ENCODE results near the gene NPPC. TPM values are rescaled to one million over a fixed set of nuclear protein-coding genes. Genes with fewer than 3 reads are reported as not detected.
A peak's percentile ranks its signal among the peaks of the same experiment; 100 is the strongest.

NPPC gene, protein sequence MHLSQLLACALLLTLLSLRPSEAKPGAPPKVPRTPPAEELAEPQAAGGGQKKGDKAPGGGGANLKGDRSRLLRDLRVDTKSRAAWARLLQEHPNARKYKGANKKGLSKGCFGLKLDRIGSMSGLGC
- total RNA-seq (2013): not detected
- polyA plus RNA-seq (not detected), polyA minus RNA-seq (0.28 TPM in 1 of 2 replicates, not detected in the other), total RNA-seq (0 to 0.30 (median 0.06) reads per million in 11 experiments)

DNA sequence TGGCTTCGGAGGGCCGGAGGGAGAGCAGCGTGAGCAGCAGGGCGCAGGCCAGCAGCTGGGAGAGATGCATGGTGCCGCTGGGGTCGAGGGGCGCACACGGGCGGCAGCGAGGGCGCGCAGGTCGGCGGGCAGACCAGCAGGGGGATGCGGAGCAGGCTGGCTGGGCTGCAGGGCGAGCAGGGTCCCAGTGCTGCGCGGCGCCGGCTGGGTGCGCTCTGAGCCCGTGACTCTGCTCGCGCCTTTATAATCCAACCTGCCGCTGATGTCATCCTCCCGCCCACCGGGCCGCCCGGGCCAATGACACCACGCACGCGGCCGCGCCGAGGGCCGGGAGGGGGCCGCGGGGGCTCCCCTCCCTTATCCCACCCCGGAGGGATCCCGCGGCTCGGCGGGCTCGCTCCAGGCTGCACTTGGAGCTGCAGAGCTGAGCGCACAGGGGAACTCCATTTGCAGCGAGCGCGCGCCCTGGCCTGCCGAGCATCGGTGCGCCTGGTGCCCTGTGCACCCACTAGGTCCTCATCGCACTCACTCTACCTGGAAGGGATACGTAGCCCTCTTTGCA, at the start of gene NPPC:
NPPC (minus strand) TSS at position 217 of the 562 bp plus-strand sequence; CDS start at position 70, 147 bp downstream.
- H3K27me3 ChIP-seq (ENCODE audit: control insufficient read depth in 2 of 2, insufficient read depth in 2 of 2, low read length in 2 of 2): peaks cover 28 to 68% of the 10 kb centered on the region in 2 donors
- no peak within 1 kb of the TSS for H3K9ac ChIP-seq (ENCODE audit: insufficient read depth, low read length, poor library complexity, severe bottlenecking)
- peak within 1 kb of the TSS; percentile 65 for H2AFZ ChIP-seq (ENCODE audit: insufficient read depth, low read depth, low read length, poor library complexity, severe bottlenecking)
- H3K36me3 ChIP-seq (replicated peaks in 1 of 2; ENCODE audit: control insufficient read depth in 1 of 2, insufficient read depth in 2 of 2, low read length in 2 of 2): no peaks in the 10 kb centered on the region
- peaks cover 16 to 24% of the 10 kb centered on the region in 2 donors for H3K4me1 ChIP-seq (ENCODE audit: control insufficient read depth in 1 of 2, insufficient read depth in 2 of 2, low read length in 2 of 2)
- peaks cover 0 to 4% of the 10 kb centered on the region in 2 donors for H3K36me3 Mint-ChIP-seq
- peaks cover 0 to 12% (median 2%) of the 10 kb centered on the region in 7 donors for H3K9me3 Mint-ChIP-seq
- peaks cover 12% of the 10 kb centered on the region for H3K4me1 Mint-ChIP-seq
- DNase-seq: no peak
- no peaks in the 10 kb centered on the region for H4K20me1 ChIP-seq (ENCODE audit: insufficient read depth, low read length)
- H3K4me2 ChIP-seq (replicated peaks; ENCODE audit: extremely low read depth, low read length, poor library complexity, severe bottlenecking): peak within 1 kb of the TSS; percentile 70
- H3K9me3 ChIP-seq (replicated peaks in 1 of 2; ENCODE audit: control insufficient read depth in 1 of 2, insufficient read depth in 1 of 2, low read length in 2 of 2): peaks cover 0 to 18% of the 10 kb centered on the region in 2 donors
- peak within 1 kb of the TSS; percentile 59 to 86 for H3K4me3 Mint-ChIP-seq
- intact Hi-C loops (cut with micrococcal nuclease): loop anchor here (10.0 kb wide), 2 partner anchors 209 to 219 kb away; no protein-coding TSS in a partner anchor
- H3K27me3 Mint-ChIP-seq (ENCODE audit: low read depth in 3 of 3): peaks cover 52 to 79% (median 60%) of the 10 kb centered on the region in 3 donors
- H3K27ac Mint-ChIP-seq: no peak within 1 kb of the TSS
- H3K4me3 ChIP-seq (replicated peaks in 1 of 3; ENCODE audit: low read depth in 2 of 3, low read length in 3 of 3): peak within 1 kb of the TSS in 1 of 3 experiments; percentile 65
- H3K79me2 ChIP-seq (ENCODE audit: insufficient read depth, low read length): no peaks in the 10 kb centered on the region
- under 1% methylated on average over 51 of the region's 54 CpGs for WGBS (ENCODE audit: insufficient coverage)
- H3K27ac ChIP-seq (ENCODE audit: low read depth in 1 of 2, low read length in 2 of 2): no peak within 1 kb of the TSS
- TF ChIP-seq, protein P1, sequence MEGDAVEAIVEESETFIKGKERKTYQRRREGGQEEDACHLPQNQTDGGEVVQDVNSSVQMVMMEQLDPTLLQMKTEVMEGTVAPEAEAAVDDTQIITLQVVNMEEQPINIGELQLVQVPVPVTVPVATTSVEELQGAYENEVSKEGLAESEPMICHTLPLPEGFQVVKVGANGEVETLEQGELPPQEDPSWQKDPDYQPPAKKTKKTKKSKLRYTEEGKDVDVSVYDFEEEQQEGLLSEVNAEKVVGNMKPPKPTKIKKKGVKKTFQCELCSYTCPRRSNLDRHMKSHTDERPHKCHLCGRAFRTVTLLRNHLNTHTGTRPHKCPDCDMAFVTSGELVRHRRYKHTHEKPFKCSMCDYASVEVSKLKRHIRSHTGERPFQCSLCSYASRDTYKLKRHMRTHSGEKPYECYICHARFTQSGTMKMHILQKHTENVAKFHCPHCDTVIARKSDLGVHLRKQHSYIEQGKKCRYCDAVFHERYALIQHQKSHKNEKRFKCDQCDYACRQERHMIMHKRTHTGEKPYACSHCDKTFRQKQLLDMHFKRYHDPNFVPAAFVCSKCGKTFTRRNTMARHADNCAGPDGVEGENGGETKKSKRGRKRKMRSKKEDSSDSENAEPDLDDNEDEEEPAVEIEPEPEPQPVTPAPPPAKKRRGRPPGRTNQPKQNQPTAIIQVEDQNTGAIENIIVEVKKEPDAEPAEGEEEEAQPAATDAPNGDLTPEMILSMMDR (IDR thresholded peaks at IDR 0.05): no peak

DNA sequence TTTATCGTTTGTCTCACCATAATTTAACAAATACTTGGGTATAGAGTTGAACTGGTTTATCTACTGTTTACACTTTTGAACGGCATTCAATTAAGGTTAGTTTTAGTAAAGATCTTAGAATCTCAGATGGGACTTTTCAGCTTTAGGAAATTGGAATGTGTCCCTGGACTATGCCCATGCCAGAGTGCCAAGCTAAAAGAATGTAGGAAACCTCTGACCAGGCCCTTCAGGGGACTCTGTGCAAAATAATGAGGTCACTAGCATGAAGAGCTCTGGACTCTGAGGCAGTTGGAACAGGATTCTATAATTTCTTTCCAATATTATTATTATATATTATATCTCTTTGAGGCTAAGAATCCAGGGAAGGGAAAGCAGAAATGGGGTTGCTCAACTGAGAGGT, 48.8 kb upstream of the NPPC start:
- Histone ChIP-seq H2AFZ (ENCODE audit: insufficient read depth, low read depth, low read length, poor library complexity, severe bottlenecking) (no peak overlapping the region), H3K4me3 (replicated peaks in 1 of 3; ENCODE audit: low read depth in 2 of 3, low read length in 3 of 3) (no peak overlapping the region), H3K4me1 (ENCODE audit: control insufficient read depth in 1 of 2, insufficient read depth in 2 of 2, low read length in 2 of 2) (no peaks in the 10 kb centered on the region), H4K20me1 (ENCODE audit: insufficient read depth, low read length) (peaks cover 7% of the 10 kb centered on the region), H3K27ac (ENCODE audit: low read depth in 1 of 2, low read length in 2 of 2) (no peak overlapping the region), H3K9ac (ENCODE audit: insufficient read depth, low read length, poor library complexity, severe bottlenecking) (no peak overlapping the region), H3K4me2 (replicated peaks; ENCODE audit: extremely low read depth, low read length, poor library complexity, severe bottlenecking) (no peak overlapping the region), H3K9me3 (replicated peaks in 1 of 2; ENCODE audit: control insufficient read depth in 1 of 2, insufficient read depth in 1 of 2, low read length in 2 of 2) (no peaks in the 10 kb centered on the region), H3K79me2 (ENCODE audit: insufficient read depth, low read length) (peaks cover 8% of the 10 kb centered on the region), H3K27me3 (ENCODE audit: control insufficient read depth in 2 of 2, insufficient read depth in 2 of 2, low read length in 2 of 2) (no peaks in the 10 kb centered on the region), H3K36me3 (replicated peaks in 1 of 2; ENCODE audit: control insufficient read depth in 1 of 2, insufficient read depth in 2 of 2, low read length in 2 of 2) (peaks cover 0 to 6% of the 10 kb centered on the region in 2 donors)
- DNase-seq: no peak
- no peak overlapping the region for H3K4me3 Mint-ChIP-seq
- peaks cover 1% of the 10 kb centered on the region for H3K4me1 Mint-ChIP-seq
- TF ChIP-seq, protein P1 (IDR thresholded peaks at IDR 0.05): no peak
- H3K9me3 Mint-ChIP-seq: peaks cover under 1 to 20% (median 5%) of the 10 kb centered on the region in 7 donors
- H3K27me3 Mint-ChIP-seq (ENCODE audit: low read depth in 3 of 3): no peaks in the 10 kb centered on the region
- WGBS (ENCODE audit: insufficient coverage): no CpG with 5 or more reads among the region's 2 CpGs
- peaks cover 7 to 21% of the 10 kb centered on the region in 2 donors for H3K36me3 Mint-ChIP-seq
- H3K27ac Mint-ChIP-seq: no peak overlapping the region
- intact Hi-C loops (cut with micrococcal nuclease): no loop called here

All from CD14-positive monocyte (primary cell).